Stomach (tissue), 4 donors: ENCODE measurements around the gene UBQLN1.

Source experiments
- EP300 ChIP-seq: sonication (generic); formaldehyde crosslinking; IDR thresholded peaks from one replicate; pipeline ENCODE4 v1.6.1; 2017; ENCODE audit warnings: antibody characterized with exemption
- POLR2A ChIP-seq, 4 donors: fragments of 450-650 bp; IDR thresholded peaks; one replicate each; pipeline ENCODE4 v1.6.1; 2016; ENCODE audit warnings: antibody characterized with exemption in 4 of 4, control low read depth in 2 of 4, mild to moderate bottlenecking in 1 of 4, moderate library complexity in 1 of 4
- POLR2AphosphoS5 ChIP-seq, 3 donors: sonication (generic); formaldehyde crosslinking; IDR thresholded peaks; one replicate each; pipeline ENCODE4 v1.6.1; 2016; ENCODE audit warnings: antibody characterized with exemption in 3 of 3
- TF ChIP-seq, protein P1 (sequence below), 7 experiments: fragments of 450-650 bp in 4 of 7; fragments of 200-600 bp in 3 of 7; sonication (generic) in 3 of 7; IDR thresholded peaks; one replicate each; pipeline ENCODE4 v1.5.1; 2016 to 2019; ENCODE audit warnings: antibody characterized with exemption in 7 of 7, control low read depth in 2 of 7, mild to moderate bottlenecking in 1 of 7

GRCh38 chr9:83633255-83633654, 74.5 kb downstream of the UBQLN1 start:
- TF ChIP-seq POLR2AphosphoS5 (IDR thresholded peaks at IDR 0.05) (no peak), POLR2A (IDR thresholded peaks at IDR 0.05) (no peak), EP300 (no peak)
- TF ChIP-seq, protein P1, sequence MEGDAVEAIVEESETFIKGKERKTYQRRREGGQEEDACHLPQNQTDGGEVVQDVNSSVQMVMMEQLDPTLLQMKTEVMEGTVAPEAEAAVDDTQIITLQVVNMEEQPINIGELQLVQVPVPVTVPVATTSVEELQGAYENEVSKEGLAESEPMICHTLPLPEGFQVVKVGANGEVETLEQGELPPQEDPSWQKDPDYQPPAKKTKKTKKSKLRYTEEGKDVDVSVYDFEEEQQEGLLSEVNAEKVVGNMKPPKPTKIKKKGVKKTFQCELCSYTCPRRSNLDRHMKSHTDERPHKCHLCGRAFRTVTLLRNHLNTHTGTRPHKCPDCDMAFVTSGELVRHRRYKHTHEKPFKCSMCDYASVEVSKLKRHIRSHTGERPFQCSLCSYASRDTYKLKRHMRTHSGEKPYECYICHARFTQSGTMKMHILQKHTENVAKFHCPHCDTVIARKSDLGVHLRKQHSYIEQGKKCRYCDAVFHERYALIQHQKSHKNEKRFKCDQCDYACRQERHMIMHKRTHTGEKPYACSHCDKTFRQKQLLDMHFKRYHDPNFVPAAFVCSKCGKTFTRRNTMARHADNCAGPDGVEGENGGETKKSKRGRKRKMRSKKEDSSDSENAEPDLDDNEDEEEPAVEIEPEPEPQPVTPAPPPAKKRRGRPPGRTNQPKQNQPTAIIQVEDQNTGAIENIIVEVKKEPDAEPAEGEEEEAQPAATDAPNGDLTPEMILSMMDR (IDR thresholded peaks at IDR 0.05) = no peak
